Left cardiac atrium (tissue), 4 donors: ENCODE measurements around the gene SYT13. TPM values are rescaled to one million over a fixed set of nuclear protein-coding genes. Genes with fewer than 3 reads are reported as not detected.

Experiments used
- ATAC-seq, 2 donors: fragments of 200-7000 bp; cut with Tn5 transposase; one replicate each; pipeline ENCODE4 v1.9.1; 2020; ENCODE audit warnings: mild to moderate bottlenecking in 2 of 2, moderate library complexity in 2 of 2
- DNase-seq: peaks from one replicate; pipeline ENCODE4 v3.0.0-alpha.2; 2020
- intact Hi-C, 2 donors: fragments of 100-400 bp; cut with DNase I; formaldehyde crosslinking; loops; one replicate each; pipeline versions ENCODE4 v1.14.1 to v1.15.1; 2022 to 2023
- long read RNA-seq: library from polyadenylated mRNA; unstranded; transcript quantifications from one replicate; pipeline ENCODE4 v2.0.0, GENCODE V29; 2021
- total RNA-seq, 2 donors: library from RNA; stranded (reverse); fragmentation: NEBNext Ultra II Directional; extraction: Animal tissue kit (Norgen Biotek cat#: 25700); gene quantifications; one replicate each; pipeline ENCODE4 v1.2.1, GENCODE V29; 2021
- donor health status: DM: no; HTN: yes; CAD: no.
- donor health status: DM: no; HTN: yes; CAD: no; lungs with severe emphysema.
- donor health status: DM: yes; HTN: yes; CAD: no.
- donor health status: Dilated cardiomyopathy.

The SYT13 gene, protein sequence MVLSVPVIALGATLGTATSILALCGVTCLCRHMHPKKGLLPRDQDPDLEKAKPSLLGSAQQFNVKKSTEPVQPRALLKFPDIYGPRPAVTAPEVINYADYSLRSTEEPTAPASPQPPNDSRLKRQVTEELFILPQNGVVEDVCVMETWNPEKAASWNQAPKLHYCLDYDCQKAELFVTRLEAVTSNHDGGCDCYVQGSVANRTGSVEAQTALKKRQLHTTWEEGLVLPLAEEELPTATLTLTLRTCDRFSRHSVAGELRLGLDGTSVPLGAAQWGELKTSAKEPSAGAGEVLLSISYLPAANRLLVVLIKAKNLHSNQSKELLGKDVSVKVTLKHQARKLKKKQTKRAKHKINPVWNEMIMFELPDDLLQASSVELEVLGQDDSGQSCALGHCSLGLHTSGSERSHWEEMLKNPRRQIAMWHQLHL
- 10 to 100 TPM in 1 of 2 donors, 1 to 10 TPM in 1; 9.0 to 12.1 TPM for total RNA-seq
- long read RNA-seq, full-length matches to known transcripts: 1 of 4 reads
- long read RNA-seq, partial matches to known transcripts: 0 of 4 reads
- long read RNA-seq, other reads (novel, unspliced or antisense): 3 of 4 reads

DNA sequence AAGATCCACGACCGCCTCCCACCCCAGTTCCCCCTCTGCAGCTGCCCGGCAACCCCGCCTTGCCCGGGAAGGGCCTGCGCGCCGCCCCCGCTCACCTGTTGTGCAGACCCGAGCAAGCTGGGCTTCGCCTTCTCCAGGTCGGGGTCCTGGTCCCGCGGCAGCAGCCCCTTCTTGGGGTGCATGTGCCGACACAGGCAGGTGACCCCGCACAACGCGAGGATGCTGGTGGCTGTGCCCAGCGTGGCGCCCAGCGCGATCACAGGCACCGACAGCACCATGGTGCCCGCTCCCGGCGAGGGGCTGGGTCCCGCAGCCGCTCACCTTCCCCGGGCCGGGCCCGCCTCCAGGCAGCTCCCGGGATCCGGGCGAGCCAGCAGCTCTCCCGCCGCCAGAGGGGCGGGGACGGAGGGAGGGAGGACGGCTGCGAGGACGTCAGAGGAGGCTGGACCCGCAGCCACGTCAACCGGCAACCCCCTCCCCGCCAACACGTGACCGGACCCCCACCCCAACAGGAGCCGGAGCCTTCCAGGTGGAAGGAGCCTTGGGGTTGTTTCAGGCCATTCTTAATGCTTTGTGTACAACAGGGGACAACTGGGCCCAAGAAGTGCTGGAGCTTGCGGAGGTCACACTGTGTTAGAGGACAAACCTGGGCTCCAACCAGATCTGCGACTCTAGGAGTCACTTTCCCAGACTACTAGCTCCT lies at the start of gene SYT13:
Gene SYT13, minus strand, starts transcription at position 412 of the 703 bp plus-strand sequence. Its CDS starts 134 bp downstream, at position 278.
- intact Hi-C loops: no loop called here
- peak; percentile 90 to 94 for ATAC-seq
- DNase-seq: peak; percentile 56

DNA sequence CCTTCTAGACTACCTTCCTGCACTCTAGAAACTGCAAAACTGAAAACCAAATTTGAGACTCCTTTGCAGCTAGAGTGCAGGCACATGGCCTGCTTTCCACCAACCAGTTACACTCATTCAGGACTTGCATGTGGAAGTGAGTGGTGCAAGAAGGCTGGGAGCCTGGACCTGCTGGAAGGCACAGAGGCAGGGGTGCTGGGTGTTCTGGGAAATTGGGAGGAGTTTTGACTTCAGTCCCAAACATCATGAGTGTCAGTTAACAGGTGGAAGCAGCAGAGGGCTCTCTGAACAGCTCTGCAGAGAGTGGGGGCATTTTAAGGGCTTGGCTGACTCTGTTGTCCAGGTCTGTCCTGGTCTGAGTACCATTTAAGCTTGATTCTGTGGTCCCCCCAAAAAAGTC lies 49.3 kb upstream of the SYT13 start:
- intact Hi-C loops: no loop called here
- DNase-seq (no peak), ATAC-seq (no peak)

DNA sequence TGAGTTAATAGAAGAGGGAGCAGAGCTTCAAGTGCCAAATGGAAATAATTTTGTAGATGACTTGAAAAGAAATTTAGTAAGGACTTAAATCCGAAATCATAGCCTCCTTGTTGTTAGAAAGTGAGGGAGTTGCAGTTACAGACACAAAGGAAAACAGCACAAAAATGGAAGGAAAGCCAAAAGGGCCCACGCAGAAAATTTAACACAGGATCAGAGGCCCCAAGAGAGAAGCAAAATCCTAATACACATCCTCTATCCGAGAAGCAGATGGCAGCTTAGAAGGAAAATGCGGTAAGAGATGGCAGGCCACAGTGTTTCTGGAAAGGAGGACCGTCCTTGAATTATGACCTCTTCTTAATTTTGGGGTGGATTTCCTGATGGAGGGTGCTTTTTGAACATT lies 48.7 kb upstream of the SYT13 start:
- no peak for ATAC-seq
- intact Hi-C loops: loop anchor here in 1 of 2 donors (5.0 kb wide), 1 partner anchor 228 kb away; no protein-coding TSS in a partner anchor
- no peak for DNase-seq

DNA sequence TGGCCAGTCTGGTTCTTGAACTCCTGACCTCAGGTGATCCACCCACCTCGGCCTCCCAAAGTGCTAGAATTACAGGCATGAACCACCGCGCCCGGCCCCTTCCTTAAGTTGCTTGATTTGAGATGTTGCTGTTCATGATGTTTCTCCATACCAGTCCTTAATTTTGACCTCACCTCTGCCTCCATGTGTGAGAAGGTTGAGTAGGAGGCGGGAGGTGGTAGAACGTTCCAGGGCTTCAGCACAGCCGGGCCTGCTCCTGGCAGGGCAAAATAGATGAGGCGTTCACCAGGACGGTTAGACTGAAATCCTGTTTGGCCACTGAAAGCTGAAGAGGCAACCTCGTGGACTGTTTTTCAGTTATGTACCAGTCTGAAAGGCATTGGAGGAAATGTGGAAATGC lies 48.3 kb upstream of the SYT13 start:
- ATAC-seq (no peak), DNase-seq (no peak)
- intact Hi-C loops: loop anchor here in 1 of 2 donors (5.0 kb wide), 1 partner anchor 227 kb away; no protein-coding TSS in a partner anchor

DNA sequence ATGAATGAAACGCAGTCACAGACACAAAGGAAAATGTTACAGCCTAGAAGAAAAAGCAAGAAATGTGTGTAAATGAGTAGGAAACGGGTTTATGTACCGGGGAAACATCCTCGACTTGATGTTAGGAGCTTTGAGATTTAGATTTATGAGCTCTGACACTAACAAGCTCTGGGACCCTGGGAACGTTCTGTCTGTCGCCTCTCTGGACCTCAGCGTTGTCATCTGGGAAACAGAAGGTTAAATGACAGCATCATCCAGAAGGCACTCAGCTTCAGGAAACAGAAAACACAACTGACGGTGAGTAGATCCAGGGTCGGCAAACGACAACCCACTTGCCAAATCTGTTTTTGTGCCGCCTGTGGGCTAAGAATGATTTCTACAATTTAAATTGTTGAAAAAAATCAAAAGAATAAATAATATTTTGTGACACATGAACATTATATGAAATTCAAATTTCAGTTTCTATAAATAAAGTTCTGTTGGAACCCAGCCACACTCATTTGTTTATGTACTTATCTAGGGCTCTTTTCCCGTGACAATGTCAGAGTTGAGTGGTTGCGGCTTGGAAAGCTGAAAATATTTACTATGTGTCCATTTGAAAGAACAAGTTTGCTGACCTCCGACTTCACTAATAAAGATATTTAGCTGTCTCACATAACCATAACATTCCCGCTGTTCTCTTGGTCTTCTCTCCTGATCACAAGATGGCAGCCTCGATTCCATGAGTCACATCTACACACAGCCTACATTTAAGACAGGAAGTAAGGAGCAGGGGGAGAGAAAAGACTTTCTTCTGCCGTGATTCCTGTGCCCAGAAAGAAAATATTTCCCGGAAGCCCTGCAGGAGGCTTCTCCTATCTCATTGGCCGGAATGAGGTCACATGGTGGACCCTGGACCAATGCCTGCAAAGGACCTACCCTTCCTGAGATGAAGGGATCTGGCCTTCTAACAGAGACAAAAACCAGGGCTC lies 47.1 kb upstream of the SYT13 start:
- peak; percentile 68 for DNase-seq
- intact Hi-C loops: loop anchor here in 1 of 2 donors (5.0 kb wide), 1 partner anchor 226 kb away; no protein-coding TSS in a partner anchor
- peak; percentile 78 to 79 for ATAC-seq

DNA sequence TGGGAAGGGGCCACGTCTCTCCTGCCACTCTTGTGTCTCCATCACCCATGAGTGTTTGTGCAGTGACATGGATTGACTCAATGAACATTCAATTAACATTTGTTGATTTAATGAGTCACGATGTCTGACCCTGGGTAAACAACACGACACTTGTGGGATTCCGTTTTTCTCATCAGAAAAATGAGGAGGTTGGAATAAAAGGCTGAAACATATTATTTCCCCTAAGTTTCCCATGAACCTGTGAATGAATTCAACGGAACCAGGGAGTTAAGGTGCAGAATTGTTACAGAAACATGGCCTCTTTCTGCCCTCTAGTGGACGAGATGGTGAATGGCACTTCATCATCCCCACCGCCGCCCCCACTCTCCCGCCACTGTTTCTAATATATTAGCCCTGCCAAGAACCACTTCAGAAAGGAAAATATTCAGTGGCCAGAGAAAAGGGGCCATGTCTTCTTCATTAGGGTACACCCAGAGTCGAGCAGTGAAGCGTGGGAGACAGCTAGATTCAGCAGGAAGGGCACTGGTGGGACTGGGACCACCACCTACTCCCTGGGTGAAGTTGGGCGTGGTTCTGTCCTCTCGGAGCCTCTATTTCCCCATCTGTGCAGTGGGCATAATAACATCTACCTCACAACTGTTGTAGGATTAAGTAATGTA lies 46.3 kb upstream of the SYT13 start:
- peak; percentile 75 to 76 for ATAC-seq
- intact Hi-C loops: loop anchor here (1.0 to 5.0 kb wide), 2 partner anchors 222 to 225 kb away; no protein-coding TSS in a partner anchor
- no peak for DNase-seq

DNA sequence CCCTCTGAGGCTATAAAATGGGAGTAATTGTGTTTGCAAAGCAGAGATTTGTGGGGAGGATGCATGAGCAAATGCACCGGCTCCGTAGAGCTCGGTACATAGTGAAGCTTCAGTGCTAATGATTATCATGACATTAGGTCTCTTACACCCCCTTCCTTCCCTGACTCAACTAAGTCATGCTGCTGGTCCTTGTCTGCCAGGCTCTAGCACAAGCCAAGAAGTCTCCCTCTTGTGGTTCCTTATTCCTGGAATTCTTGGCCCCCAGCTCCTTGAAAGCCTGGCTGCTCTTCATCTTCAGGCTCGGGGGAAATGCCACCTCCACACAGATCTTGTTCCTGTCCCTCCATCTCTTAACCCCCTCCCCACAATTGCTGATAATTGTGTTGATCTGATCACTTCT lies 45.7 kb upstream of the SYT13 start:
- DNase-seq (no peak), ATAC-seq (no peak)
- intact Hi-C loops: loop anchor here (1.0 to 5.0 kb wide), 2 partner anchors 222 to 225 kb away; no protein-coding TSS in a partner anchor

DNA sequence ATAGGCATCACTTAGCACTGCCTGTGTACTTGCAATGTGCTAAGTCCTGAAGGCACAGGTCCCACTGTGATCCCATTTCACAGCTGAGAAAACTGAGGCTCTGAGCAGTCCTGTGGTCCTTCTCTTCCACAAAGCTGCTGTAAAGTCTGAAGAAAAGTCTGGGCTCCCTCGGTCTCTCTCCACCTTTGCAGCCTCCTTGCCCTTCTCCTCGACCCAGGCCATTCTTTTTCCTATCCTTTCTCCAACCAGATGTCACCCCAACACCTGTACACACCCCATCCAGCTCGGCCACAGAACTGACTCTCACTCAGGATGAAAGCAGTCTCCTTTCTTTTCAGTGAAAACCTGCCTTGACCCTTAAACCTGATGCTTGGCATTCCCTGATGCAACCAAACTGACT lies 42.6 kb upstream of the SYT13 start:
- intact Hi-C loops: loop anchor here in 1 of 2 donors (10.0 kb wide), 2 partner anchors 124 to 394 kb away; no protein-coding TSS in a partner anchor
- ATAC-seq (no peak), DNase-seq (no peak)

DNA sequence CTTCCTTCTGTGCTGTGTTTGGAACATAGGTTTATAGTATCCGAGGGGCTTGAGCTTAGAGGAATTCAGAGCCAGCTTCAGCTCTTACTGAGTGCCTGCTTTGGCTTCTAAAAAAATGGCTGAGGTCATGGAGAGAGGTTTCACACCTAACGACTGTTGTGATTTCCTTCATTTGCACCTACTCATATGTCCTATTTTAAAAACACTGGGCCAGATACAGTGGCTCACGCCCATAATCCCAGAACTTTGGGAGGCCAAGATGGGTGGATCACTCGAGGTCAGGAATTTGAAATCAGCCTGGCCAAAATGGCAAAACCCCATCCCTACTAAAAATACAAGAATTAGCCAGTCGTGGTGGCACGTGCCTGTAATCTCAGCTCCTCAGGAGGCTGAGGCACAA lies 38.3 kb upstream of the SYT13 start:
- intact Hi-C loops: loop anchor here in 1 of 2 donors (10.0 kb wide), 2 partner anchors 120 to 390 kb away; no protein-coding TSS in a partner anchor
- DNase-seq: no peak
- ATAC-seq: peak; percentile 73 to 77

DNA sequence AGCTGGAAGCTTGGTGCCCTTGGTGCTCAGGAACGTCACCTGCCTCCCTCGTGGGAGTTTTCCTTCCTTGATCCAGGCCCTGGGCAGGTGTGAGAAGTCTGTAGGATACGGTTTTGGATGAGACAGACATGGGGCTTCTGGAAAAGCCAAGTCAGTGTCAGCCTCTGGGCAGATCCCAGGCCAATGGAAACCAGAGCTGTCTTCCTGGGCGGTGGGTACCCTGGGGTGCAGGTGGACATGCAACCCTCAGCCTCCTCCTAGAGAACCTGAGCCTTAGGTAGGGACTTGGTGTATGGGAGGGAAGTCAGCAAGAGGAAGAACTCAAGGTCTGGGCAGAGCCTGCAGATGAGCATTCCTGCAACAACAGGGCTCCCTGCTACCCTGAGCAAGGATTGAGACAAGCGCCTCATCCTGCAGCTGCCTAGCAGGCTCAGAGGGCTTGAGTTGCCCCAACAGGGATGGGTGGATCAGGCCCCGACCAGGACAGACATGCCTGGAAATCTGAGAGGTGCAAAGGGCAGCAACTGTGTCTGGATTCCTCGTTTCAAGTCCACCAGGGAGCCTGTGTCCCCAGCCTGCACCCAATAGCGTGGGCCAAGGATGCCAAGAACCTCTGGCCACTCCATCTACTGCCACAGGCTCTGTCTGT lies 37.6 kb upstream of the SYT13 start:
- ATAC-seq (peak in 1 of 2 donors; percentile 17), DNase-seq (no peak)
- intact Hi-C loops: loop anchor here in 1 of 2 donors (10.0 kb wide), 2 partner anchors 119 to 389 kb away; no protein-coding TSS in a partner anchor

DNA sequence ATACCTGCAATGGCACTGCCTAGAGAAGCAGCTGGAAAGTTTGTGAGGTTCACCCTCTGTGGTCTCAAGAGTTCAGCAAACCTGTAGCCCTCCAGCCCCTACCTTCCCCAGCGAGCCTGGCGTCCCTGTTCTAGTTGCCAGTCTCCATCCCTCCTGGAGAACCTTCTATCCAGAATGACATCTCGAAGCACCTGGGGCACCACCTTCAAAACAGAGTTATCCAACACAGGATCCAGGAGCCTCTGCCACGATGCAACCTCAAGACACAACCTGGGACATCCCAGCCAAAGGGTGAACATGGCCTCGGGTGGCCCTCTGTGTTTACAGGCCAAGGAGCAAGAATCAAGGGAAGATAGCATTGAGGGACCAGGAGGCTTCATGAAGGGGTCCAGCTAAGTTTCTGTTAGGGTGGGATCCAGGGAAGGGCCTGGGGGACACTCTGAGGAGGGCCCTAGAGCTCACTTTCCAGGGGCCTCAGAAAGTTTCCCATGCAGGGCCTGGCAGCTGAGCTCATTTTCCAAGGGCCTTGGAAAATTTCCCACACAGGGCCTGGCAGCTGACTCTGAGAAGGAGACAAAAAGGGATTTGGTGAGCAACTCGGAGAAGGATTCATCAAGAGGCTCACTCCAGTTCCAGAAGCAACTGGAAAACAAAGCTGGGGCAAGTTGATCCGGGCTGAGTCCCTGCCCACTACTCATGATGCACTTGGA lies 36.9 kb upstream of the SYT13 start:
- DNase-seq: no peak
- intact Hi-C loops: loop anchor here in 1 of 2 donors (10.0 kb wide), 2 partner anchors 118 to 388 kb away; no protein-coding TSS in a partner anchor
- ATAC-seq: no peak

DNA sequence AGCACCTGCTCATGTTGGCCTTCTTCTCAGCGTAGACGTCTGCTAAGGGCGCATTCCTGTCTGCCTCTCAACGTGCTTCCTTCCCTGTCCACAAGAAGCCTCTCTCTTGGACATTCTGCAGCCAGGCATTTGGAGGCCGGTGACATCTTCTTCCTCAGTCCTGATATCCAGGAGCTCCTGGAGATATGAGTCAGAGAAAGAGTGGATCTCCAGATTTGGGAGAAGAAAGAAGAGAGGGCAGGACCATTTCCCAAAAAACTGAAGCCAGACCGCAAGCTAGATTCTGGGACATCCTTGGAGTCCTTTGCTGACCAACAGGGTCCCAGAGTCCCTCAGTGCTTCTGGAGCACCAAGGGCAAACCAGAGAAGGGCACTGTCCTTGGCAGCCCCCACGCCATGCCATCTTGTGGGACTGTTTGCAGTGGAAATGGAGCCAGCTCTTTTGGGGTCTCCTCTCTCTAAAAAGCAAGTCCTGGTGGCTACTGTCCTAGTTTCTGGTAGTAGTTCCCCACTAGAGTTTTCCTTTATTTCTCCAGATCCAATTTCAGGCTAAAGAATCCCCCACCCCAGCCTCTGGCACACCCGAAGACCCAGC lies 36.1 kb upstream of the SYT13 start:
- DNase-seq: no peak
- intact Hi-C loops: loop anchor here in 1 of 2 donors (10.0 kb wide), 2 partner anchors 117 to 387 kb away; no protein-coding TSS in a partner anchor

DNA sequence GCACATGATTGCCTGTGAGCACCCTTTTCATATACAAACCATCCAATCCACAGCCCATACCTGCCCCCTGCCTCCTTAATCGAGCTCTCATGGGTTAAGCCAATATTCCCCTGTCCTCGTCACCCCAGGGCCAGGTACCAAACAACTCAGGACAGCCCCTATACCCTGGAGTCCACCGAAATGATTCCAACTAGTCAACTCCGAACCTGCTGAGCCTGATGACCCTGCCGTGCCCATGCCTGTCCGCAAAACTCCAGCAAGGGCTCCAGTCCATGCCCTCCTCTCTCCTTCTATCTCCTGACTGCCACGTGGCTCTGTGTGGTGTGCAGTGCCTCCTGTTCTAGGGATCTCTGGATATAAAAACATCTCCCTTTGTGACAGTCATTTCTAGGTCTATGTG lies 35.5 kb upstream of the SYT13 start:
- DNase-seq: no peak
- no peak for ATAC-seq

More for the DNA sequence above, 36.1 kb upstream of the SYT13 start:
- no peak for ATAC-seq

DNA sequence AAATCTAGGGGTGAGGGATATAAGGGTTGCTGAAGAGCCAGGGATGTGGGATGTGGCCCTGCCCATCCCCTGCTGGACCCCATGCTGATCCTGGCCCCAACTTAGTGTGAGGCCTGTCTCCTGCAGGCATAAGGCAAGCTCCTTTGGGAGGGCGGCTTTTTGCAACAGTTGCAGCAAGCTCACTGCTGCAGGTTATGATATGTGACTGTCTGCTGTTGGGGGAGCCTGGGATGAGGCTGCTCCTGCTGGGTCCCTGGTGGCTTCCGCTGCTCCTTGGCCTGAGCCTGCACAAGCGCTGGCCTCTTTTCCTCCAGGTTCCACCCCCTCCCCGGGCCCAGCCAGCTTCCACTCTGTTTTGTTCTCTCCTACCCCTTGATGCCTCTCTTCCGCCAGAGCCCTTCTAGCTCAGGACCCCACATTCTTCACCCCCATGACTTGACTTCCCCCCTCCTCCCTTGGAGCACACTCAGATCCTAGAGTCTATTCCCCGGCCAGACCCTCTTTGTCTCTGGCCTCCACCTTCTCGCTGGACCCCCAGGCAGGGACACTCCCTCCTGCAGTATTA lies 35.0 kb upstream of the SYT13 start:
- intact Hi-C loops: loop anchor here in 1 of 2 donors (10.0 kb wide), 2 partner anchors 116 to 386 kb away; no protein-coding TSS in a partner anchor
- ATAC-seq (no peak), DNase-seq (no peak)

More for the DNA sequence above, 35.5 kb upstream of the SYT13 start:
- intact Hi-C loops: loop anchor here in 1 of 2 donors (10.0 kb wide), 2 partner anchors 117 to 387 kb away; no protein-coding TSS in a partner anchor

DNA sequence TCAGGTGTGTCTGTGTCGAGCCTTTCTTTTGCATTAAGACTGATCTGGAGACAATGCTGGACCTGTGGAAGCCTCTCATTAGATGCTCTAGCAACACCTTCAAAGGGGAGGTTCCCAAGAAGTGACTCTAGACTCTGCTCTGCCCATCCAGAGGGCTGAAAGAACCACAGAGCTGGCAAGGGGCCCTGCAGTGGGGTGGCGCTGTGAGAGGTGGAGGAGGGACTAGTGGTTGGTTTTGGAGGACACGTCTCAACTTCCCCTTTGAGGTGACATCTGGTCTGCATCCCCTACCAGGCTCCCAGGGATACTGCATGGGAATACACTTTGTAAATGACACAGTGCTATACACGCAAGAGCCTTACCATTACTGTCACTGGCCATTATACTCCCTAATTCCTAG lies 34.2 kb upstream of the SYT13 start:
- intact Hi-C loops: loop anchor here in 1 of 2 donors (10.0 kb wide), 2 partner anchors 116 to 386 kb away; no protein-coding TSS in a partner anchor
- ATAC-seq (no peak), DNase-seq (no peak)
